GM18520 (cell line): ENCODE results near the gene FCN2.

Experiments
- ATAC-seq: cut with Tn5 transposase; IDR thresholded peaks from one replicate; pipeline ENCODE4 v1.9.1; 2021; ENCODE audit not compliant: unreplicated experiment

FCN2 gene

GRCh38 chr9:134929193-134930158 lies 48.9 kb downstream of the FCN2 start:
- ATAC-seq: no peak

GRCh38 chr9:134930398-134930797 lies 49.8 kb downstream of the FCN2 start:
- ATAC-seq: no peak

GRCh38 chr9:134932171-134932570 lies 51.6 kb downstream of the FCN2 start:
- ATAC-seq: no peak

- ATAC-seq: no peak
Measured at GRCh38 chr9:134932606-134933005, 52.0 kb downstream of the FCN2 start.

GRCh38 chr9:134933076-134933659 lies 52.6 kb downstream of the FCN2 start:
- no peak for ATAC-seq

- no peak for ATAC-seq
Measured at GRCh38 chr9:134935056-134935640, 54.5 kb downstream of the FCN2 start.

GRCh38 chr9:134935701-134936345 lies 55.2 kb downstream of the FCN2 start:
- no peak for ATAC-seq

GRCh38 chr9:134936346-134937163 lies 55.9 kb downstream of the FCN2 start:
- ATAC-seq: no peak
